Uterus (tissue), 4 donors: ENCODE results near the gene TMEM150A. TPM values are rescaled to one million over a fixed set of nuclear protein-coding genes. Genes with fewer than 3 reads are reported as not detected.

Source experiments
- DNase-seq, 2 donors: peaks; one replicate each; pipeline ENCODE4 v3.0.0-alpha.2; 2019 to 2020
- H3K27ac ChIP-seq, 2 donors: fragments of 200-600 bp; sonication (generic); 1 replicate in 1 of 2; 2 replicates in 1 of 2; pipeline ENCODE4 v1.5.1; 2016 to 2018
- H3K27me3 ChIP-seq, 2 donors: fragments of 200-600 bp; sonication (generic); one replicate each; pipeline ENCODE4 v1.5.1; 2018 to 2019; ENCODE audit warnings: control low read depth in 1 of 2
- H3K36me3 ChIP-seq, 2 donors: fragments of 200-600 bp; sonication (generic); one replicate each; pipeline ENCODE4 v1.5.1; 2019; ENCODE audit warnings: control low read depth in 1 of 2
- H3K4me1 ChIP-seq, 2 donors: fragments of 200-600 bp; sonication (generic); one replicate each; pipeline ENCODE4 v1.5.1; 2018 to 2019; ENCODE audit warnings: control low read depth in 1 of 2
- H3K4me3 ChIP-seq, 2 donors: fragments of 200-600 bp; sonication (generic); 1 replicate in 1 of 2; 2 replicates in 1 of 2; pipeline ENCODE4 v1.5.1; 2018 to 2019; ENCODE audit warnings: mild to moderate bottlenecking in 1 of 2
- H3K9me3 ChIP-seq, 2 donors: fragments of 200-600 bp; sonication (generic); one replicate each; pipeline ENCODE4 v1.5.1; 2019; ENCODE audit warnings: control low read depth in 1 of 2
- POLR2A ChIP-seq, 2 donors: fragments of 450-650 bp; IDR thresholded peaks; one replicate each; pipeline ENCODE4 v1.6.1; 2016; ENCODE audit warnings: antibody characterized with exemption in 2 of 2, mild to moderate bottlenecking in 1 of 2, moderate library complexity in 1 of 2
- intact Hi-C: fragments of 100-400 bp; cut with DNase I; formaldehyde crosslinking; loops from one replicate; pipeline ENCODE4 v1.15.1; 2023; ENCODE audit warnings: low total_unique reads
- small RNA-seq: library from RNA; depleted of rRNA; stranded (forward); fragments of <200 nt; gene quantifications from one replicate; pipeline ENCODE3, GENCODE V24; 2016
- total RNA-seq, 4 donors: library from RNA; depleted of rRNA in 3 of 4; stranded (reverse); fragments of >200 nt in 3 of 4; gene quantifications; one replicate each; pipeline versions ENCODE4 v1.1.0 to v1.2.4, GENCODE V29; 2014 to 2023
- TF ChIP-seq, protein P1 (sequence below), 4 experiments: fragments of 200-600 bp in 2 of 4; fragments of 450-650 bp in 2 of 4; sonication (generic) in 2 of 4; IDR thresholded peaks; one replicate each; pipeline ENCODE4 v1.5.1; 2016 to 2019; ENCODE audit warnings: antibody characterized with exemption in 4 of 4, mild to moderate bottlenecking in 2 of 4, moderate library complexity in 1 of 4
- donor health status: DM: yes; HTN: yes; CAD: no.

TMEM150A gene
- total RNA-seq, 4 donors from 2014 or later, result 2.6 to 24.1 (median 7.8) TPM; not detected in 1

DNA sequence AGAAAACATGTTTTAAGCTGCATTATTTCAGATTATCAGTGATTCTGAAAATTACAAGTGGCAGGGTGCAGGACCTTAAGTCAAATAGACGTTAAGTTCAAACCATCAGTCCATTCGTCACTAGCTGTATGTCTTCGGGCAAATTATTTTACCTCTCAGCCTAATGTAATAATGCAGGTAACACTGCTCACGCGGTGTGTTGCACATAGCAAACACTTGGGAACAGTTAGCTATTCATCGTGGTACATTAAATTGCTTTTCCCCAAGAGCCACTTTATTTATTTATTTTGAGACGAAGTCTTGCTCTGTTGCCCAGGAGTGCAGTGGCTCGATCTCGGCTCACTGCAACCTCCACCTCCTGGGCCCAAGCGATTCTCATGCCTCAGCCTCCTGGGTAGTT, 53.4 kb downstream of the TMEM150A start:
- no peak for DNase-seq
- Histone ChIP-seq H3K27ac (no peak overlapping the region), H3K4me1 (no peaks in the 10 kb centered on the region), H3K9me3 (no peaks in the 10 kb centered on the region), H3K36me3 (no peaks in the 10 kb centered on the region), H3K27me3 (no peaks in the 10 kb centered on the region), H3K4me3 (no peak overlapping the region)
- intact Hi-C loops, result no loop called here
- TF ChIP-seq, protein P1, sequence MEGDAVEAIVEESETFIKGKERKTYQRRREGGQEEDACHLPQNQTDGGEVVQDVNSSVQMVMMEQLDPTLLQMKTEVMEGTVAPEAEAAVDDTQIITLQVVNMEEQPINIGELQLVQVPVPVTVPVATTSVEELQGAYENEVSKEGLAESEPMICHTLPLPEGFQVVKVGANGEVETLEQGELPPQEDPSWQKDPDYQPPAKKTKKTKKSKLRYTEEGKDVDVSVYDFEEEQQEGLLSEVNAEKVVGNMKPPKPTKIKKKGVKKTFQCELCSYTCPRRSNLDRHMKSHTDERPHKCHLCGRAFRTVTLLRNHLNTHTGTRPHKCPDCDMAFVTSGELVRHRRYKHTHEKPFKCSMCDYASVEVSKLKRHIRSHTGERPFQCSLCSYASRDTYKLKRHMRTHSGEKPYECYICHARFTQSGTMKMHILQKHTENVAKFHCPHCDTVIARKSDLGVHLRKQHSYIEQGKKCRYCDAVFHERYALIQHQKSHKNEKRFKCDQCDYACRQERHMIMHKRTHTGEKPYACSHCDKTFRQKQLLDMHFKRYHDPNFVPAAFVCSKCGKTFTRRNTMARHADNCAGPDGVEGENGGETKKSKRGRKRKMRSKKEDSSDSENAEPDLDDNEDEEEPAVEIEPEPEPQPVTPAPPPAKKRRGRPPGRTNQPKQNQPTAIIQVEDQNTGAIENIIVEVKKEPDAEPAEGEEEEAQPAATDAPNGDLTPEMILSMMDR (IDR thresholded peaks at IDR 0.05), result no peak
- no peak for TF ChIP-seq POLR2A (IDR thresholded peaks at IDR 0.05)

DNA sequence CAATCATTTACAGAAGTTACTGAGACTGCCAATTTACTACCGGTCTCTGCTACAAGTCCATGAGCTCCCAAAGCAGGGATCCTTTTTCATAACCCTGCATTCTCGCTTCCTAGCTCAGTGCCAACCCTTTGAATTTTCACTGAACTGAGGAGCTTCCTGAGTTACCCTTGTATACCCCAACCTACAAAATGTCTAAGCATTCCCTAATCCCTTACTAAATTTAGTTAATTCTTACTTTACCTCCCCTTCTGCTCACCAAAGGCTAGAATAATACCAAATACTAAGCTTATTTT, 53.9 kb downstream of the TMEM150A start:
- TF ChIP-seq POLR2A (IDR thresholded peaks at IDR 0.05), result no peak
- TF ChIP-seq, protein P1 (IDR thresholded peaks at IDR 0.05), result no peak
- H3K36me3 ChIP-seq, result no peaks in the 10 kb centered on the region
- H3K4me1 ChIP-seq, result no peaks in the 10 kb centered on the region
- H3K9me3 ChIP-seq, result no peaks in the 10 kb centered on the region
- no peak overlapping the region for H3K4me3 ChIP-seq
- no peaks in the 10 kb centered on the region for H3K27me3 ChIP-seq
- H3K27ac ChIP-seq, result no peak overlapping the region
- intact Hi-C loops, result no loop called here
- no peak for DNase-seq

Small RNA genes within 50 kb of the gene (small RNA-seq; reads per million reads assigned to genes)
- not detected for gene RN7SL126P

Other genes starting within 250 kb of the TMEM150A start
- 10 to 100 TPM; 28.0 to 34.1 (median 31.9) TPM for gene RETSAT, start 248.2 kb downstream of the TMEM150A start, total RNA-seq
- gene ELMOD3, start 247.9 kb downstream of the TMEM150A start, total RNA-seq, result 10 to 100 TPM; 12.8 to 45.3 (median 21.0) TPM
- gene CAPG, start 192.3 kb downstream of the TMEM150A start, total RNA-seq, result 100 to 1,000 TPM in 1 of 4 donors, 10 to 100 TPM in 3; 12.3 to 114 (median 65.2) TPM
- gene SH2D6, start 184.0 kb downstream of the TMEM150A start, total RNA-seq, result not detected
- gene MAT2A, start 63.5 kb downstream of the TMEM150A start, total RNA-seq, result 100 to 1,000 TPM in 3 of 4 donors, 10 to 100 TPM in 1; 77.1 to 249 (median 108) TPM
- gene GGCX, start 41.2 kb downstream of the TMEM150A start, total RNA-seq, result 10 to 100 TPM; 14.1 to 54.1 (median 37.9) TPM
- 10 to 100 TPM in 1 of 4 donors, 1 to 10 TPM in 2, not detected in 1; 1.3 to 12.3 (median 5.2) TPM for gene VAMP8, start 25.1 kb downstream of the TMEM150A start, total RNA-seq
- 100 to 1,000 TPM in 2 of 4 donors, 10 to 100 TPM in 2; 25.6 to 197 (median 99.5) TPM for gene VAMP5, start 18.3 kb downstream of the TMEM150A start, total RNA-seq
- gene RNF181, start 7.0 kb downstream of the TMEM150A start, total RNA-seq, result 100 to 1,000 TPM in 2 of 4 donors, 10 to 100 TPM in 2; 53.0 to 362 (median 175) TPM
- 10 to 100 TPM; 19.0 to 44.8 (median 28.2) TPM for gene C2orf68, start 9.4 kb upstream of the TMEM150A start, total RNA-seq
- 100 to 1,000 TPM in 2 of 4 donors, 10 to 100 TPM in 2; 38.6 to 215 (median 106) TPM for gene USP39, start 13.5 kb upstream of the TMEM150A start, total RNA-seq
- 1 to 10 TPM in 1 of 4 donors, not detected in 3; 1.4 TPM for gene SFTPB, start 65.5 kb upstream of the TMEM150A start, total RNA-seq
- 1 to 10 TPM in 2 of 4 donors, under 1 TPM in 1, not detected in 1; 0.48 to 5.9 (median 4.8) TPM for gene GNLY, start 91.7 kb upstream of the TMEM150A start, total RNA-seq
- 10 to 100 TPM; 13.2 to 83.0 (median 45.3) TPM for gene ATOH8, start 151.3 kb upstream of the TMEM150A start, total RNA-seq